Endothelial cell of umbilical vein (primary cell): ENCODE data around the gene SLC6A6. TPM values are rescaled to one million over a fixed set of nuclear protein-coding genes. Genes with fewer than 3 reads are reported as not detected.

Experiments
- BruUV-seq: library from RNA; stranded (reverse); fragments of 400-500 nt; replicated peaks from 2 replicates; lab custom pipeline; 2021; lab: Mats Ljungman, UMichigan
- CTCF ChIA-PET: fragments of 300-600, 350-600 bp; sonication (Branson Sonifier 250); formaldehyde crosslinking; loops from one replicate; lab custom pipeline; 2021; ENCODE audit warnings: antibody characterized with exemption, inconsistent platforms; lab: Charles Lee
- POLR2A ChIA-PET: fragments of 300-600, 350-600 bp; sonication (Branson Sonifier 250); formaldehyde crosslinking; loops from one replicate; lab custom pipeline; 2021; ENCODE audit warnings: antibody characterized with exemption, inconsistent platforms; lab: Charles Lee
- DNase-seq: peaks from one replicate; pipeline ENCODE4 v3.0.0-alpha.2; 2011; ENCODE audit warnings: low read depth, low spot score
- FAIRE-seq: peaks from 2 replicates; lab custom pipeline; 2011; peaks lifted over from hg19 to GRCh38; lab: Jason Lieb, UNC
- H2AFZ ChIP-seq: 2 replicates; pipeline ENCODE4 v1.6.0; 2012; ENCODE audit warnings: low read depth, low read length, control low read depth, inconsistent platforms
- H3K27ac ChIP-seq: 2 replicates; pipeline ENCODE4 v1.5.1; 2011; ENCODE audit warnings: low read depth, mild to moderate bottlenecking, control low read depth, low read length, moderate library complexity; ENCODE audit not compliant: insufficient read depth
- H3K27me3 ChIP-seq, 2 experiments: 2 replicates each; pipeline versions ENCODE4 v1.6.0 to v1.6.1; 2011; ENCODE audit warnings: low read length in 2 of 2, mixed read lengths in 1 of 2; ENCODE audit not compliant: control insufficient read depth in 2 of 2, insufficient read depth in 2 of 2
- H3K36me3 ChIP-seq, 2 experiments: 2 replicates in 1 of 2; 3 replicates in 1 of 2; pipeline ENCODE4 v1.5.1; 2011; ENCODE audit warnings: low read length in 2 of 2, mild to moderate bottlenecking in 1 of 2, moderate library complexity in 1 of 2; ENCODE audit not compliant: control insufficient read depth in 2 of 2, insufficient read depth in 2 of 2; ENCODE audit errors: extremely low read depth in 1 of 2
- H3K4me1 ChIP-seq: 3 replicates; pipeline ENCODE4 v1.5.1; 2011; ENCODE audit warnings: mild to moderate bottlenecking, low read length; ENCODE audit not compliant: control insufficient read depth, insufficient read depth; ENCODE audit errors: extremely low read depth
- H3K4me2 ChIP-seq: 2 replicates; pipeline ENCODE4 v1.6.1; 2011; ENCODE audit warnings: low read length, control low read depth, mixed read lengths; ENCODE audit not compliant: insufficient read depth
- H3K4me3 ChIP-seq, 3 experiments: fragments of 200-600 bp in 1 of 3; sonication (generic), shearing (Covaris generic) in 1 of 3; replicated peaks in 1 of 3; 2 replicates each; pipeline ENCODE4 v1.5.1; 2011 to 2016; ENCODE audit warnings: control low read depth in 3 of 3, low read length in 3 of 3, mild to moderate bottlenecking in 2 of 3, inconsistent platforms in 1 of 3, low read depth in 1 of 3, moderate library complexity in 1 of 3; ENCODE audit not compliant: insufficient read depth in 1 of 3
- H3K79me2 ChIP-seq: 2 replicates; pipeline ENCODE4 v1.6.0; 2012; ENCODE audit warnings: low read length, inconsistent platforms; ENCODE audit not compliant: control insufficient read depth, insufficient read depth
- H3K9ac ChIP-seq: replicated peaks from 2 replicates; pipeline ENCODE3; 2011; ENCODE audit warnings: low read length, control low read depth; ENCODE audit not compliant: insufficient read depth; ENCODE audit errors: extremely low read depth
- H3K9me1 ChIP-seq: replicated peaks from 3 replicates; pipeline ENCODE4 v1.6.0; 2011; ENCODE audit warnings: mild to moderate bottlenecking, low read length; ENCODE audit not compliant: control insufficient read depth, insufficient read depth; ENCODE audit errors: extremely low read depth
- H3K9me3 ChIP-seq: replicated peaks from 2 replicates; pipeline ENCODE4 v1.5.1; 2012; ENCODE audit warnings: low read length, inconsistent platforms; ENCODE audit not compliant: control insufficient read depth, insufficient read depth
- H4K20me1 ChIP-seq: replicated peaks from 2 replicates; pipeline ENCODE3; 2011; ENCODE audit warnings: mild to moderate bottlenecking, low read length; ENCODE audit not compliant: control insufficient read depth, insufficient read depth; ENCODE audit errors: extremely low read depth
- EZH2 ChIP-seq: IDR thresholded peaks from 2 replicates; pipeline ENCODE4 v1.6.1; 2012; ENCODE audit warnings: borderline replicate concordance, low read depth, mild to moderate bottlenecking, moderate library complexity, low read length, inconsistent platforms; ENCODE audit not compliant: severe bottlenecking
- FOS ChIP-seq: IDR thresholded peaks from 2 replicates; pipeline ENCODE4 v1.6.1; 2011; ENCODE audit warnings: mild to moderate bottlenecking, low read length, moderate library complexity, borderline replicate concordance; ENCODE audit not compliant: insufficient read depth
- GATA2 ChIP-seq: IDR thresholded peaks from 2 replicates; pipeline ENCODE4 v1.7.0; 2011; ENCODE audit warnings: low read depth, mild to moderate bottlenecking, moderate library complexity, mixed read lengths, low read length; ENCODE audit not compliant: insufficient read length, insufficient read depth
- JUN ChIP-seq: IDR thresholded peaks from 2 replicates; pipeline ENCODE4 v1.6.1; 2011; ENCODE audit warnings: borderline replicate concordance, low read depth; ENCODE audit not compliant: insufficient read length, insufficient read depth
- MYC ChIP-seq: IDR thresholded peaks from one replicate; pipeline ENCODE4 v1.6.1; 2011; ENCODE audit warnings: mild to moderate bottlenecking, low read depth, low read length
- POLR2A ChIP-seq: IDR thresholded peaks from 2 replicates; pipeline ENCODE4 v1.6.1; 2012; ENCODE audit warnings: low read depth, mild to moderate bottlenecking, control low read depth, low read length
- POLR2AphosphoS5 ChIP-seq: IDR thresholded peaks from 2 replicates; pipeline ENCODE4 v1.6.1; 2012; ENCODE audit warnings: low read depth, mild to moderate bottlenecking, control low read depth, low read length, moderate library complexity; ENCODE audit not compliant: insufficient read depth
- dilution Hi-C: fragments of 300-500 bp; cut with MboI; formaldehyde crosslinking; loops from one replicate; pipeline ENCODE4 v1.15.0; 2019; ENCODE audit warnings: low sequenced_read_pairs; ENCODE audit not compliant: extremely low pct_ligation_motif_present
- intact Hi-C: fragments of 100-400 bp; cut with micrococcal nuclease; formaldehyde crosslinking; loops from one replicate; pipeline ENCODE4 v1.10.0; 2022
- polyA plus RNA-seq, 4 experiments: library from polyadenylated mRNA; depleted of rRNA in 3 of 4; stranded (reverse) in 3 of 4; unstranded in 1 of 4; fragments of >200 nt; gene quantifications; 2 replicates each; pipeline versions ENCODE4 v1.2.1 to v1.2.3, GENCODE V29; 2011 to 2012; ENCODE audit warnings: missing spikeins in 1 of 4
- total RNA-seq: library from RNA; stranded (reverse); gene quantifications from 2 replicates; pipeline ENCODE4 v1.2.3, GENCODE V29; 2021
- TF ChIP-seq, protein P1 (sequence below): IDR thresholded peaks from 2 replicates; pipeline ENCODE4 v1.6.1; 2011; ENCODE audit not compliant: insufficient read depth, insufficient read length
- TF ChIP-seq, protein P2 (sequence below), 2 donors: IDR thresholded peaks; 1 replicate in 1 of 2; 2 replicates in 1 of 2; pipeline ENCODE4 v1.5.1; 2011; ENCODE audit warnings: low read length in 2 of 2, mild to moderate bottlenecking in 2 of 2, moderate library complexity in 2 of 2, control low read depth in 1 of 2, inconsistent platforms in 1 of 2, low read depth in 1 of 2; ENCODE audit not compliant: insufficient read depth in 1 of 2; ENCODE audit errors: extremely low read depth in 1 of 2

The SLC6A6 gene
- total and polyA plus RNA-seq, 2 donors (not counting 3 experiments of a cell fraction or from before 2014, with no cell fraction given) = 25.7 to 38.0 TPM

DNA sequence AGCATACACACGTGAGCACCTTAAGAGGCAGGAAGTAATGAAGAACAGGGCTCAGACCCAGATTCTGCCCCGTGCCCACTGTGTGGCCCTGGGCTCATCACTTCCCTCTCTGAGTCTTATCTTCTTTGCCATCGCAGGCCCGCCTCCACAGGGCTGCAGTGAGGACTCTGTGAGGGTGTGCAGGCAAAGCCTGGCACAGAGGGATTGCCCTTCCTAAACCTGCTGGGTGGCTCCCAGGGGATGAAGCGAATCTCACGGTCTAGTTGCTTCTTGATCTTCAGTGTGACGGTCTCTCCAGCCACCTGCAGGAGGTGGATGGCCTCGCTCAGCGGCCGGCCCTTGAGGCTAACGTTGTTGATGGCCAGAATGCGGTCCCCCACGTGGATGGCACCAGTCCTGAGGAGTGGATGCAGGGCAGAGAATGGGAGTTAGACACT, 104.9 kb downstream of the SLC6A6 start:
- intact Hi-C loops (loop anchor here (10.0 kb wide), 1 partner anchor 277 kb away; no protein-coding TSS in a partner anchor), dilution Hi-C loops (no loop called here)
- TF ChIP-seq, protein P1, sequence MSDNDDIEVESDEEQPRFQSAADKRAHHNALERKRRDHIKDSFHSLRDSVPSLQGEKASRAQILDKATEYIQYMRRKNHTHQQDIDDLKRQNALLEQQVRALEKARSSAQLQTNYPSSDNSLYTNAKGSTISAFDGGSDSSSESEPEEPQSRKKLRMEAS = no peak
- TF ChIP-seq EZH2 (no peak), POLR2AphosphoS5 (no peak), JUN (no peak), FOS (no peak), POLR2A (no peak), GATA2 (no peak), MYC (no peak)
- TF ChIP-seq, protein P2, sequence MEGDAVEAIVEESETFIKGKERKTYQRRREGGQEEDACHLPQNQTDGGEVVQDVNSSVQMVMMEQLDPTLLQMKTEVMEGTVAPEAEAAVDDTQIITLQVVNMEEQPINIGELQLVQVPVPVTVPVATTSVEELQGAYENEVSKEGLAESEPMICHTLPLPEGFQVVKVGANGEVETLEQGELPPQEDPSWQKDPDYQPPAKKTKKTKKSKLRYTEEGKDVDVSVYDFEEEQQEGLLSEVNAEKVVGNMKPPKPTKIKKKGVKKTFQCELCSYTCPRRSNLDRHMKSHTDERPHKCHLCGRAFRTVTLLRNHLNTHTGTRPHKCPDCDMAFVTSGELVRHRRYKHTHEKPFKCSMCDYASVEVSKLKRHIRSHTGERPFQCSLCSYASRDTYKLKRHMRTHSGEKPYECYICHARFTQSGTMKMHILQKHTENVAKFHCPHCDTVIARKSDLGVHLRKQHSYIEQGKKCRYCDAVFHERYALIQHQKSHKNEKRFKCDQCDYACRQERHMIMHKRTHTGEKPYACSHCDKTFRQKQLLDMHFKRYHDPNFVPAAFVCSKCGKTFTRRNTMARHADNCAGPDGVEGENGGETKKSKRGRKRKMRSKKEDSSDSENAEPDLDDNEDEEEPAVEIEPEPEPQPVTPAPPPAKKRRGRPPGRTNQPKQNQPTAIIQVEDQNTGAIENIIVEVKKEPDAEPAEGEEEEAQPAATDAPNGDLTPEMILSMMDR (IDR thresholded peaks at IDR 0.05; ENCODE audit: extremely low read depth in 1 of 2, insufficient read depth in 1 of 2, low read depth in 1 of 2, low read length in 2 of 2) = no peak
- H3K9ac ChIP-seq = no peak overlapping the region
- H3K27ac ChIP-seq = no peak overlapping the region
- ChIA-PET POLR2A (no interaction called here), CTCF (interaction anchor here (2.4 kb wide), 1 partner anchor 40 kb away, joined by 24 read pairs; no protein-coding TSS in a partner anchor)
- DNase-seq (no peak), FAIRE-seq (no peak)
- H3K4me1 ChIP-seq = no peaks in the 10 kb centered on the region
- no peaks in the 10 kb centered on the region for H3K9me1 ChIP-seq
- BruUV-seq = no TSS peak
- no peaks in the 10 kb centered on the region for H4K20me1 ChIP-seq
- H2AFZ ChIP-seq = no peak overlapping the region
- H3K27me3 ChIP-seq = no peaks in the 10 kb centered on the region
- H3K4me3 ChIP-seq = no peak overlapping the region
- no peaks in the 10 kb centered on the region for H3K9me3 ChIP-seq
- H3K36me3 ChIP-seq = no peaks in the 10 kb centered on the region
- H3K79me2 ChIP-seq = no peaks in the 10 kb centered on the region
- no peak overlapping the region for H3K4me2 ChIP-seq
